Cerebellar cortex (tissue), 1 donor: ENCODE results near the gene NDUFAF2.
"Not testable (repeated sequence)": the region's sequence is repeated elsewhere in the genome, so short reads cannot be mapped to it uniquely, and the experiment has no call there.

Experiments used
- DNase-seq: peaks from one replicate; pipeline ENCODE4 v3.0.0-alpha.2; 2015; ENCODE audit warnings: low spot score

Gene NDUFAF2

GRCh38 chr5:60993425-60993824 lies 48.4 kb downstream of the NDUFAF2 start:
- DNase-seq: no peak

GRCh38 chr5:60993875-60994571 lies 49.0 kb downstream of the NDUFAF2 start:
- no peak for DNase-seq

GRCh38 chr5:60996368-60996767 lies 51.4 kb downstream of the NDUFAF2 start:
- peak; percentile 16 for DNase-seq

- peak; percentile 80 for DNase-seq
Measured at GRCh38 chr5:60997721-60998120, 52.7 kb downstream of the NDUFAF2 start.

- DNase-seq: peak; percentile 17
Measured at GRCh38 chr5:61000887-61001286, 55.9 kb downstream of the NDUFAF2 start.

- peak; percentile 24 for DNase-seq
Measured at GRCh38 chr5:61001647-61002046, 56.6 kb downstream of the NDUFAF2 start.

- DNase-seq: peak; percentile 55
Measured at GRCh38 chr5:61002611-61003355, 57.8 kb downstream of the NDUFAF2 start.

GRCh38 chr5:61004448-61004847 lies 59.4 kb downstream of the NDUFAF2 start:
- no peak for DNase-seq

GRCh38 chr5:61009907-61010306 lies 64.9 kb downstream of the NDUFAF2 start:
- DNase-seq: no peak

GRCh38 chr5:61010467-61011454 lies 65.8 kb downstream of the NDUFAF2 start:
- no peak for DNase-seq

GRCh38 chr5:61018062-61018461 lies 73.1 kb downstream of the NDUFAF2 start:
- DNase-seq: no peak

- DNase-seq: no peak
Measured at GRCh38 chr5:61019642-61020041, 74.6 kb downstream of the NDUFAF2 start.

GRCh38 chr5:61020415-61020814 lies 75.4 kb downstream of the NDUFAF2 start:
- no peak for DNase-seq

GRCh38 chr5:61023131-61023530 lies 78.1 kb downstream of the NDUFAF2 start:
- no peak for DNase-seq

- DNase-seq: no peak
Measured at GRCh38 chr5:61026004-61026403, 81.0 kb downstream of the NDUFAF2 start.

- no peak for DNase-seq
Measured at GRCh38 chr5:61028382-61028781, 83.4 kb downstream of the NDUFAF2 start.

- no peak for DNase-seq
Measured at GRCh38 chr5:61029456-61030162, 84.6 kb downstream of the NDUFAF2 start.

GRCh38 chr5:61030163-61030482 lies 85.1 kb downstream of the NDUFAF2 start:
- DNase-seq: no peak

GRCh38 chr5:61031301-61031700 lies 86.3 kb downstream of the NDUFAF2 start:
- DNase-seq: not testable (repeated sequence)

- no peak for DNase-seq
Measured at GRCh38 chr5:61044545-61044944, 99.5 kb downstream of the NDUFAF2 start.

GRCh38 chr5:61047346-61047745 lies 102.3 kb downstream of the NDUFAF2 start:
- DNase-seq: no peak

- DNase-seq: no peak
Measured at GRCh38 chr5:61048534-61048933, 103.5 kb downstream of the NDUFAF2 start.
